DND-41 (cell line): Measurements from ENCODE around the gene UNC13B.

Experiments used
- ATAC-seq: fragments of 200-7000 bp; cut with Tn5 transposase; 3 replicates; pipeline ENCODE4 v1.9.1; 2021; ENCODE audit warnings: low read depth; ENCODE audit not compliant: insufficient read depth
- DNase-seq: peaks from one replicate; pipeline ENCODE4 v3.0.0-alpha.2; 2020
- H2AFZ ChIP-seq: 2 replicates; pipeline ENCODE4 v1.6.0; 2012; ENCODE audit warnings: low read depth, low read length
- H3K27ac ChIP-seq: 2 replicates; pipeline ENCODE4 v1.5.1; 2012; ENCODE audit warnings: low read length, inconsistent platforms
- H3K27me3 ChIP-seq: fragments of 200-600 bp; sonication (generic); 2 replicates; pipeline ENCODE4 v1.6.0; 2012; ENCODE audit warnings: low read length, mild to moderate bottlenecking, inconsistent platforms; ENCODE audit not compliant: insufficient read depth, poor library complexity
- H3K36me3 ChIP-seq: 2 replicates; pipeline ENCODE4 v1.5.1; 2012; ENCODE audit warnings: low read length, inconsistent platforms; ENCODE audit not compliant: insufficient read depth
- H3K4me1 ChIP-seq: 2 replicates; pipeline ENCODE4 v1.5.1; 2012; ENCODE audit warnings: mild to moderate bottlenecking, low read length; ENCODE audit not compliant: insufficient read depth
- H3K4me2 ChIP-seq: 2 replicates; pipeline ENCODE4 v1.6.0; 2012; ENCODE audit warnings: mild to moderate bottlenecking, moderate library complexity, low read length, inconsistent platforms; ENCODE audit not compliant: insufficient read depth
- H3K4me3 ChIP-seq, 2 experiments: fragments of 200-600 bp in 1 of 2; shearing (Covaris generic) in 1 of 2; 2 replicates each; pipeline ENCODE4 v1.5.1; 2012 to 2016; ENCODE audit warnings: inconsistent platforms in 2 of 2, low read length in 2 of 2, mild to moderate bottlenecking in 2 of 2, low read depth in 1 of 2, moderate library complexity in 1 of 2
- H3K79me2 ChIP-seq: 2 replicates; pipeline ENCODE4 v1.6.0; 2012; ENCODE audit warnings: low read length, inconsistent platforms; ENCODE audit not compliant: insufficient read depth
- H3K9ac ChIP-seq: 2 replicates; pipeline ENCODE4 v1.6.0; 2012; ENCODE audit warnings: low read depth, mild to moderate bottlenecking, inconsistent platforms, low read length, moderate library complexity
- H3K9me3 ChIP-seq: 2 replicates; pipeline ENCODE4 v1.5.1; 2012; ENCODE audit warnings: low read length, moderate library complexity, mild to moderate bottlenecking, inconsistent platforms; ENCODE audit not compliant: insufficient read depth, severe bottlenecking
- H4K20me1 ChIP-seq: 2 replicates; pipeline ENCODE4 v1.6.0; 2012; ENCODE audit warnings: low read length; ENCODE audit not compliant: insufficient read depth
- EZH2 ChIP-seq: IDR thresholded peaks from 3 replicates; pipeline ENCODE4 v1.6.1; 2012; ENCODE audit warnings: borderline replicate concordance, low read depth, mild to moderate bottlenecking, moderate library complexity, low read length, inconsistent platforms; ENCODE audit not compliant: severe bottlenecking
- TF ChIP-seq, protein P1 (sequence below): IDR thresholded peaks from 2 replicates; pipeline ENCODE4 v1.5.1; 2012; ENCODE audit warnings: borderline replicate concordance, low read length, moderate library complexity, mild to moderate bottlenecking; ENCODE audit not compliant: poor library complexity, severe bottlenecking; ENCODE audit errors: extremely low read depth

Gene UNC13B

DNA sequence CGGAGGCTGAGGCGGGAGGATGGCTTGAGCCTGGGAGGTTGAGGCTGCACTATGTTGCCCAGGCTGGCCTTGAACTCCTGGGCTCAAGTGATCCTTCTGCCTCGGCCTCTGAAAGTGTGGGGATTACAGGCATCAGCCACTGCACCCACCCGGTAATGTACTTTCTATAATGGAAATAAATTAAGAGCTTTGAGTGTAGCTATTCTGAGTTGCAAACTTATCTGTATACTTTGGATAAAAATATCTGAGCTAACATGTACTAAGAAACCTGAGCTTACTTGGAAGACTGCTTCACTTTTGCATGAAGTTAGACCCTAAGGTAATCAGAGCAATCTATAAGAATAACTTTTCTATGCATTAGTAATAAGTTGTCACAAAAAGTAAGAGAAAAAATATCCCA, 50.0 kb downstream of the UNC13B start:
- no peaks in the 10 kb centered on the region for H3K79me2 ChIP-seq
- no peaks in the 10 kb centered on the region for H3K27me3 ChIP-seq
- H3K36me3 ChIP-seq = no peaks in the 10 kb centered on the region
- no peaks in the 10 kb centered on the region for H3K9me3 ChIP-seq
- ATAC-seq (no peak), DNase-seq (no peak)
- H3K27ac ChIP-seq = no peak overlapping the region
- no peak overlapping the region for H3K4me2 ChIP-seq
- no peaks in the 10 kb centered on the region for H3K4me1 ChIP-seq
- no peak overlapping the region for H2AFZ ChIP-seq
- H3K9ac ChIP-seq = no peak overlapping the region
- H3K4me3 ChIP-seq = no peak overlapping the region
- TF ChIP-seq, protein P1, sequence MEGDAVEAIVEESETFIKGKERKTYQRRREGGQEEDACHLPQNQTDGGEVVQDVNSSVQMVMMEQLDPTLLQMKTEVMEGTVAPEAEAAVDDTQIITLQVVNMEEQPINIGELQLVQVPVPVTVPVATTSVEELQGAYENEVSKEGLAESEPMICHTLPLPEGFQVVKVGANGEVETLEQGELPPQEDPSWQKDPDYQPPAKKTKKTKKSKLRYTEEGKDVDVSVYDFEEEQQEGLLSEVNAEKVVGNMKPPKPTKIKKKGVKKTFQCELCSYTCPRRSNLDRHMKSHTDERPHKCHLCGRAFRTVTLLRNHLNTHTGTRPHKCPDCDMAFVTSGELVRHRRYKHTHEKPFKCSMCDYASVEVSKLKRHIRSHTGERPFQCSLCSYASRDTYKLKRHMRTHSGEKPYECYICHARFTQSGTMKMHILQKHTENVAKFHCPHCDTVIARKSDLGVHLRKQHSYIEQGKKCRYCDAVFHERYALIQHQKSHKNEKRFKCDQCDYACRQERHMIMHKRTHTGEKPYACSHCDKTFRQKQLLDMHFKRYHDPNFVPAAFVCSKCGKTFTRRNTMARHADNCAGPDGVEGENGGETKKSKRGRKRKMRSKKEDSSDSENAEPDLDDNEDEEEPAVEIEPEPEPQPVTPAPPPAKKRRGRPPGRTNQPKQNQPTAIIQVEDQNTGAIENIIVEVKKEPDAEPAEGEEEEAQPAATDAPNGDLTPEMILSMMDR = no peak
- TF ChIP-seq EZH2 = no peak
- H4K20me1 ChIP-seq = no peaks in the 10 kb centered on the region

DNA sequence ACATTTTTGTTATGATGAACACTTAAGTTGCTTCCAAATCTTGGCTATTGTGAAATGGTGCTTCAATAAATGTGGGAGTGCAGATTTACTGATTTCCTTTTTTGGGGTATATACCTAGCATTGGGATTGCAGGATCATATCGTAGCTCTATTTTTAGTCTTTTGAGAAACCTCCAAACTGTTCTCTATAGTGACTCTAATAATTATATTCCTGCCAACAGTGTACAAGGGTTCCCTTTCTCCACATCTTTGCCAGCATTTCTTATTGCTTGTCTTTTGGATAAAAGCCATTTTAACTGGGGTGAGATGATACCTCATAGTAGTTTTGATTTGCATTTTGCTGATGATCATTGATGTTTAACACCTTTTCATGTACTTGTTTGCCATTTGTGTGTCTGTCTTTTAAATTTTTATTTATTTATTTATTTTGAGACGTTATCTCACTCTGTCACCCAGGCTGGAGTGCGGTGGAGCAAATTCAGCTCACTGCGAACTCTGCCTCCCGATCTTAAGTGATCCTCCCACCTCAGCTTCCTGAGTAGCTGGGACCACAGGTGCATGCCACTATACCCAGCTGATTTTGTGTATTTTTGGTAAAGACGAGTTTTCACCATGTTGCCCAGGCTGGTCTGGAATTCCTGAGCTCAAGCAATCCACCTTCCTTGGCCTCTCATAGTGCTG, 59.0 kb downstream of the UNC13B start:
- Histone ChIP-seq H3K4me1 (no peaks in the 10 kb centered on the region), H3K79me2 (no peaks in the 10 kb centered on the region), H3K27ac (no peak overlapping the region), H3K4me3 (no peak overlapping the region), H3K36me3 (no peaks in the 10 kb centered on the region), H3K9ac (no peak overlapping the region), H4K20me1 (no peaks in the 10 kb centered on the region), H3K9me3 (no peaks in the 10 kb centered on the region), H3K4me2 (no peak overlapping the region), H2AFZ (no peak overlapping the region), H3K27me3 (no peaks in the 10 kb centered on the region)
- TF ChIP-seq, protein P1 = no peak
- TF ChIP-seq EZH2 = no peak
- no peak for DNase-seq
- no peak for ATAC-seq

DNA sequence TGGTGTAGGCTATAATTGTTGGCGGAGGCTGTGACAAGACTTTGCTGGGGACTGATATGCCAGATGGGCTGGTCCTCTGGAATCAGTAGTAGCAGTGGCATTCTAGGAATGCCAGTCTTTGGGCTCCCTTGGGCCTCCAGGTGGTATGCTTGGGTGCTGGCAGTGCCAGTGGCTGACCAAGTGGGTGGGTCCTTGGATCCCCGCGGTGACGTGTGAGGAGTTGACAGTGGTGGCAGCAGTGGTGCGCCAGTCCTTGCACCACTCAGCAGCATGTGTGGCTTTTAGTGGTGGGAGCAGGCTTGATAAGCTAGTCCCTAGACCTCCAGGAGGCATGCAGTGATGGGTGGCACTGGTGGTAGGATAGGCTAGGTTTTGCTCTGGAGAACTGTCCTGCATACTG, 63.9 kb downstream of the UNC13B start:
- no peaks in the 10 kb centered on the region for H3K36me3 ChIP-seq
- TF ChIP-seq, protein P1 = no peak
- TF ChIP-seq EZH2 = no peak
- no peak overlapping the region for H3K4me2 ChIP-seq
- ATAC-seq = no peak
- no peak for DNase-seq
- no peaks in the 10 kb centered on the region for H4K20me1 ChIP-seq
- peaks cover 5% of the 10 kb centered on the region for H3K27me3 ChIP-seq
- H3K27ac ChIP-seq = no peak overlapping the region
- no peak overlapping the region for H3K4me3 ChIP-seq
- no peak overlapping the region for H2AFZ ChIP-seq
- H3K9ac ChIP-seq = no peak overlapping the region
- no peaks in the 10 kb centered on the region for H3K4me1 ChIP-seq
- H3K9me3 ChIP-seq = no peaks in the 10 kb centered on the region
- no peaks in the 10 kb centered on the region for H3K79me2 ChIP-seq
